HEK293T (cell line): Measurements from ENCODE around the gene CLMP.
A peak's percentile ranks its signal among the peaks of the same experiment; 100 is the strongest.

ENCODE experiments used
- CTCF ChIA-PET: fragments of 350-600 bp; formaldehyde crosslinking; extraction: SDS; loops from one replicate; lab custom pipeline; 2021; ENCODE audit warnings: antibody characterized with exemption, inconsistent platforms; lab: Yijun Ruan, JAX
- POLR2A ChIA-PET: fragments of 350-600 bp; formaldehyde crosslinking; extraction: SDS; loops from one replicate; lab custom pipeline; 2020; ENCODE audit warnings: antibody characterized with exemption, inconsistent platforms; lab: Yijun Ruan, JAX
- DNase-seq: peaks from one replicate; pipeline ENCODE4 v3.0.0; 2012; ENCODE audit warnings: mixed read lengths; ENCODE audit errors: extremely low spot score
- ARNT ChIP-seq: fragments of 450-650 bp; IDR thresholded peaks from 2 replicates; pipeline ENCODE4 v1.6.1; 2017; ENCODE audit warnings: mild to moderate bottlenecking
- BHLHE40 ChIP-seq: fragments of 450-650 bp; IDR thresholded peaks from 2 replicates; pipeline ENCODE4 v1.6.1; 2016; ENCODE audit warnings: mild to moderate bottlenecking, moderate library complexity, borderline replicate concordance
- CTBP1 ChIP-seq: fragments of 450-650 bp; IDR thresholded peaks from 2 replicates; pipeline ENCODE4 v1.6.1; 2016; ENCODE audit warnings: borderline replicate concordance
- ELF4 ChIP-seq: fragments of 450-650 bp; IDR thresholded peaks from 2 replicates; pipeline ENCODE4 v1.6.1; 2017; ENCODE audit warnings: antibody characterized with exemption
- FOXA1 ChIP-seq: fragments of 450-650 bp; IDR thresholded peaks from 2 replicates; pipeline ENCODE4 v1.6.1; 2016; ENCODE audit warnings: mild to moderate bottlenecking
- FOXK2 ChIP-seq: fragments of 450-650 bp; IDR thresholded peaks from 2 replicates; pipeline ENCODE4 v1.6.1; 2016; ENCODE audit warnings: mild to moderate bottlenecking
- FOXM1 ChIP-seq: fragments of 450-650 bp; IDR thresholded peaks from 2 replicates; pipeline ENCODE4 v1.6.1; 2017; ENCODE audit warnings: mild to moderate bottlenecking, borderline replicate concordance
- HDGF ChIP-seq: fragments of 450-650 bp; IDR thresholded peaks from 2 replicates; pipeline ENCODE4 v1.6.1; 2017; ENCODE audit warnings: antibody characterized with exemption, borderline replicate concordance
- L3MBTL2 ChIP-seq: fragments of 450-650 bp; conservative IDR thresholded peaks from 2 replicates; pipeline ENCODE4 v1.6.1; 2016; ENCODE audit warnings: mild to moderate bottlenecking
- LEF1 ChIP-seq: fragments of 450-650 bp; IDR thresholded peaks from 2 replicates; pipeline ENCODE4 v1.6.1; 2017; ENCODE audit warnings: mild to moderate bottlenecking, borderline replicate concordance
- NFRKB ChIP-seq: fragments of 450-650 bp; IDR thresholded peaks from 2 replicates; pipeline ENCODE4 v1.6.1; 2016; ENCODE audit warnings: mild to moderate bottlenecking, moderate library complexity
- SP1 ChIP-seq: fragments of 450-650 bp; IDR thresholded peaks from 2 replicates; pipeline ENCODE4 v1.6.1; 2017
- SUZ12 ChIP-seq: fragments of 450-650 bp; IDR thresholded peaks from 2 replicates; pipeline ENCODE4 v1.6.1; 2016; ENCODE audit warnings: mild to moderate bottlenecking
- TARDBP ChIP-seq: fragments of 450-650 bp; IDR thresholded peaks from 2 replicates; pipeline ENCODE4 v1.6.1; 2016
- ZNF384 ChIP-seq: fragments of 450-650 bp; IDR thresholded peaks from 2 replicates; pipeline ENCODE4 v1.6.1; 2016
- TF ChIP-seq, protein P1 (sequence below): fragments of 450-650 bp; IDR thresholded peaks from 2 replicates; pipeline ENCODE4 v1.6.1; 2016

CLMP gene

DNA sequence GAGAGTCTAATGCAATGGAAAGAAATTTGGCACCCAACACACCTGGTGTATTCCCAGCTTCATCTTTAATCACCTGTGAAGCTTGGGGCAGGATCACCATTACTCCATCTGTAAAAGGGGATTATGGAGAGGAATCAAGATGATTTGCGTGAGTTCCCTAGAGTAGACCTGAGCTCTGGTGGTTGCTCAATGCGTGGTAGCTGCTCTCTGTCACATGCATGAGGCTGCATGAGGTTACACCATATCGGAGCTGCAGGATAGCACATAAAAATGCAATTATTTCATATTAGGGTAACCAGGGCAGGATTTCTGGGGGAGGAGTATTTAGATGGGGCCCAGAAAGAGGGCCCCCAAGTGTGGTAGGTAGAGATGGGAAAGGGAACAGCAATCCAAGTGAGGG lies 35.3 kb upstream of the CLMP start:
- ChIA-PET CTCF (interaction anchor here (1.4 kb wide), 1 partner anchor 15 kb away, joined by 3 read pairs; no protein-coding TSS in a partner anchor), POLR2A (no interaction called here)
- TF ChIP-seq SUZ12 (no peak), FOXM1 (no peak), L3MBTL2 (no peak), FOXK2 (no peak), CTBP1 (no peak), BHLHE40 (no peak), ARNT (no peak), HDGF (no peak), ZNF384 (no peak), TARDBP (no peak), ELF4 (no peak), NFRKB (no peak), FOXA1 (no peak), LEF1 (no peak), SP1 (no peak)
- TF ChIP-seq, protein P1, sequence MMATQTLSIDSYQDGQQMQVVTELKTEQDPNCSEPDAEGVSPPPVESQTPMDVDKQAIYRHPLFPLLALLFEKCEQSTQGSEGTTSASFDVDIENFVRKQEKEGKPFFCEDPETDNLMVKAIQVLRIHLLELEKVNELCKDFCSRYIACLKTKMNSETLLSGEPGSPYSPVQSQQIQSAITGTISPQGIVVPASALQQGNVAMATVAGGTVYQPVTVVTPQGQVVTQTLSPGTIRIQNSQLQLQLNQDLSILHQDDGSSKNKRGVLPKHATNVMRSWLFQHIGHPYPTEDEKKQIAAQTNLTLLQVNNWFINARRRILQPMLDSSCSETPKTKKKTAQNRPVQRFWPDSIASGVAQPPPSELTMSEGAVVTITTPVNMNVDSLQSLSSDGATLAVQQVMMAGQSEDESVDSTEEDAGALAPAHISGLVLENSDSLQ = no peak

GRCh38 chr11:123228496-123229163 lies 33.6 kb upstream of the CLMP start:
- DNase-seq = no peak
- POLR2A ChIA-PET = interaction anchor here (1.4 kb wide), 1 partner anchor 34 kb away, joined by 3 read pairs; the partner anchor contains the start of gene CLMP
- TF ChIP-seq ELF4 (no peak), NFRKB (no peak), ARNT (no peak), FOXM1 (no peak), L3MBTL2 (no peak), FOXA1 (no peak)
- CTCF ChIA-PET = interaction anchor here (1.4 kb wide), 1 partner anchor 13 kb away, joined by 3 read pairs; no protein-coding TSS in a partner anchor

More for the DNA sequence above, 35.3 kb upstream of the CLMP start:
- no peak for DNase-seq

DNA sequence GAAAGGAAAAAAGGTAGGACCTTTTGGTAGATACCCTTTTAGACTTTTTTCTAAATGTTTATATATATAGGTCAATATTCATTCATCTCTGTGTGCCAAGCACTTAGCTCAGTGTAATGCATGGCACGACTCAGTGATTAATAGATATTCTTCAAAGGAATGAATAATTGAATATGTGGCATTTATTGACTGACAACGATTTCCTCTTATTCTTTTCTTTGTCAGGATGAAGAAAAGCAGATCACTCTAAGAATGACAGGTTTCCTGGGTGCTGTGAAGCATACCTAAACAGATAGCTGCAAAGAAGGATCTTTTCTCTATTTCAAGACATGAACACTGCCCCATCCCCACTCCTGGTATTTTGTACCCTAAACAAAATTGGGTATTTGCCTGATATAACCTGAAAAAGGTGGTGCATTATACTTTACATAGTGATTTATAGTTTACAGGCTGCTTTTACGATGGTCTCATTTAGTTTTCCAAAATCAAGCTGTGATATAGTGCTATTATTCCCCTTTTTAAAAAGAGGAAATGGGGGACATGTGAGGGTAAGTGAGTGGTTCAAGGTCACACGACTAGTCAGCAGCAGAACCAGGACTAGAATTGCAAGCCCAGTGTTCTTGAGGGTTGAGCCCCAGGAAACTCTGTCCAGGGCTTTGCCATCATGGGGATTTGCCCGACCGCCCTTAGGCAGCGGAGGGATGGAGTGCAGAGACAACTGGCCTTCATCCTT lies 32.9 kb upstream of the CLMP start:
- TF ChIP-seq SP1 (no peak), CTBP1 (no peak)
- TF ChIP-seq, protein P1 = peak; percentile 46
- ChIA-PET CTCF (no interaction called here), POLR2A (interaction anchor here (1.4 kb wide), 1 partner anchor 33 kb away, joined by 3 read pairs; the partner anchor contains the start of gene CLMP)
- no peak for DNase-seq

DNA sequence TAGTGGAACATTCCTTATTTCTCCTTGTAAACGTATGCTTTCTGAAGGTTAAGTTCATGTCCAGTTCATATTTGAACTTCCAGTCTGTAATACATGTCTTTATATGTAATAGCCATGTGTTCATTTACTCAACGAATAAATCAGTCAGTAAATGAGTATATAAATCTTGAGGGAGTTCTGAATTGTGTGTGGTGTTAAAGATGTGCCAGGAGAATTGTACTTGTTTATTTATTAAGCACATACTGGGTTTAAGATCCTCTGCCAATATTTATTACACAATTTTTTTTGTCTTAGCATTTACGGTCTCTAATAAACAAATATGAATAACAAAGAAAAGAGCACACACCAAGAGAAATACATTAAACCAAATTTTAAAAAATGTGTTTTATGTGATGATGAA lies 26.5 kb upstream of the CLMP start:
- TF ChIP-seq L3MBTL2 = no peak
- TF ChIP-seq, protein P1 = no peak
- DNase-seq = no peak
- ChIA-PET POLR2A (no interaction called here), CTCF (no interaction called here)

DNA sequence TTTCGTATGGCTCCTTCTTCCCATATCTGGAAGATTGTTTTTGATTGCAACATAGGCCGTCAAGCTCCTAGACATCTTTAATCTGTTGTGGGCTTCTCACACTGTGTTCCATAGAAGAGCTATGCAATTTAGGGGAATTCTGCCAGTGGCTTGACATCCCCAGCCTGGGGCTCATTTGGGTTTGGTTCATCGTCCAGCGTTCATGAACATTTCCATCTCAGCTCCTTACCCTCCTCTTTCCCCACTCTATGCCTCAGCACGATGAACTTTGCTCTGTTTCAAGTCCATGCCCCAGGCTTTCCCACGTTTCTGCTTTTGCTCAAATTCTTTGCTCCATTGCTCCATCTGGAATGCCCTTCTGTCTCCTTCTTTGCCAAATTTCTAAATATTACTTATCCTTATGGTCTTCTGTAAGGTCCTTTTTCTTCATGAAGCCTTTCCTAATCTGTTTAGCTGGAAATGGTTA lies 26.1 kb upstream of the CLMP start:
- no peak for DNase-seq
- TF ChIP-seq TARDBP = no peak
- TF ChIP-seq BHLHE40 = no peak
- TF ChIP-seq SUZ12 = no peak
- TF ChIP-seq FOXK2 = no peak
- no peak for TF ChIP-seq FOXA1
- ChIA-PET POLR2A (no interaction called here), CTCF (no interaction called here)

GRCh38 chr11:123219066-123219690 lies 24.1 kb upstream of the CLMP start:
- POLR2A ChIA-PET = no interaction called here
- TF ChIP-seq, protein P1 = no peak
- TF ChIP-seq SUZ12 (no peak), BHLHE40 (no peak), ZNF384 (no peak), ELF4 (no peak), NFRKB (no peak), SP1 (no peak), FOXM1 (no peak), FOXK2 (no peak), FOXA1 (no peak), HDGF (no peak), ARNT (no peak), L3MBTL2 (no peak), LEF1 (no peak), TARDBP (no peak)
- no peak for DNase-seq
- CTCF ChIA-PET = interaction anchor here (0.6 to 0.9 kb wide), 2 partner anchors 17 to 42 kb away, joined by 4 read pairs; no protein-coding TSS in a partner anchor
